Measurements from ENCODE around the gene CDH11. TPM values are rescaled to one million over a fixed set of nuclear protein-coding genes. Genes with fewer than 3 reads are reported as not detected.

The CDH11 gene
- total RNA-seq, 1 donor from 2014 or later, result 22.9 TPM

- peak overlapping the region; percentile 44 for H3K4me3 ChIP-seq (ENCODE audit: low read depth, low read length)
- DNase-seq (ENCODE audit: low read depth), result no peak
- TF ChIP-seq CTCF (conservative IDR thresholded peaks at IDR 0.05; ENCODE audit: low read depth, low read length), result no peak
Measured at GRCh38 chr16:65122724-65123395, 997 bp upstream of the CDH11 start.

- DNase-seq (ENCODE audit: low read depth), result no peak
Measured at GRCh38 chr16:65120831-65121721, 787 bp downstream of the CDH11 start.

DNA sequence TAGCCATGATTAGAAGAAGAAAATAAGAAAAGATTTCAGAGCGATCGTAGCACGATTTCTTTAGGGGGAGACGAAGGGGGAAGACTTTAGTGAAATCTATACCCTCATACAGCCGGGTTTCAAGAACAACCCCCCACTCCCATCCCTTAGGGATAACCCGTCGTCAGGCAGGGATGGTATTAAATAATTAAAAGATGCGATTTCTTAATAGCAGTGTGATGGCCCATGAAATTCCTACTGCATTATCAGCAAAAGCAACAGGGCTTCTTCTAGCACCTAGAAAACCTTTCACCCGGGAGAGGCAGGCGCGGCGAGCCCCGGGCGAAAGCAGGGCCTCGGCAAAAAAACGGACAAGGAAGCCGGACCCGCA, 1.4 kb downstream of the CDH11 start:
- no peak overlapping the region for H3K4me3 ChIP-seq (ENCODE audit: low read depth, low read length)
- no peak for TF ChIP-seq CTCF (conservative IDR thresholded peaks at IDR 0.05; ENCODE audit: low read depth, low read length)
- no peak for DNase-seq (ENCODE audit: low read depth)

More at GRCh38 chr16:65120831-65121721, 787 bp downstream of the CDH11 start:
- TF ChIP-seq CTCF (conservative IDR thresholded peaks at IDR 0.05; ENCODE audit: low read depth, low read length), result no peak
- peak overlapping the region; percentile 16 for H3K4me3 ChIP-seq (ENCODE audit: low read depth, low read length)

- no peak overlapping the region for H3K4me3 ChIP-seq (ENCODE audit: low read depth, low read length)
- no peak for DNase-seq (ENCODE audit: low read depth)
- no peak for TF ChIP-seq CTCF (conservative IDR thresholded peaks at IDR 0.05; ENCODE audit: low read depth, low read length)
Measured at GRCh38 chr16:65119901-65120401, 1.9 kb downstream of the CDH11 start.

DNA sequence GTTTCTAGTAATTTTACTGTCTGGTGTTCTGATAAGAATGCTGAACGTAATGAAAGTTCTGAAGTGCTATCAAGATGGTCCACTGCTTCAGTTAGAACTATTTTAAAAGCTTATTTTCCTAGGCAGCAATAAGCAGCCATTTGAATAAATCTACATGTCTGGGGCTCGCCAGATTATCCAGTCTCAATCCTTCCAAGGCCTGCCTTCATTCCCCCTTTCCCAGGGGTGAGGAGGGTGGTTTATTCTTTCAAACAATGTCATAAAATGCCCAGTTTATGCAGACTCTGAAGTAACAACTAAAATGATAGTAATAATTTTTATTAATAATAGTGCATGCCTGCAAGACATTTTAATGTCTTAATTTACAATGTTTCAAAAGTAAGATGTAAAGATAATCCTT, 2.4 kb downstream of the CDH11 start:
- H3K4me3 ChIP-seq (ENCODE audit: low read depth, low read length), result no peak overlapping the region
- no peak for TF ChIP-seq CTCF (conservative IDR thresholded peaks at IDR 0.05; ENCODE audit: low read depth, low read length)
- no peak for DNase-seq (ENCODE audit: low read depth)

GRCh38 chr16:65118871-65119270, 3.0 kb downstream of the CDH11 start:
- no peak overlapping the region for H3K4me3 ChIP-seq (ENCODE audit: low read depth, low read length)
- no peak for DNase-seq (ENCODE audit: low read depth)
- no peak for TF ChIP-seq CTCF (conservative IDR thresholded peaks at IDR 0.05; ENCODE audit: low read depth, low read length)

Data from epithelial cell of proximal tubule (primary cell).